NCI-H446 treated with DMSO at 0.1 percent for 48 hours (cell line): ENCODE measurements around the gene ENO1.

Source experiments
- DNase-seq: peaks from one replicate; lab custom pipeline; 2025; lab: John Stamatoyannopoulos, UW

ENO1 gene

GRCh38 chr1:8870616-8871538, 7.6 kb downstream of the ENO1 start:
- DNase-seq: no peak

- no peak for DNase-seq
Observed at GRCh38 chr1:8870103-8870502, 8.4 kb downstream of the ENO1 start.

- DNase-seq: no peak
Observed at GRCh38 chr1:8867878-8868567, 10.5 kb downstream of the ENO1 start.

- no peak for DNase-seq
Observed at GRCh38 chr1:8866792-8867415, 11.6 kb downstream of the ENO1 start.

- no peak for DNase-seq
Observed at GRCh38 chr1:8866173-8866791, 12.2 kb downstream of the ENO1 start.

GRCh38 chr1:8864713-8865344, 13.7 kb downstream of the ENO1 start:
- no peak for DNase-seq

- DNase-seq: no peak
Observed at GRCh38 chr1:8863794-8864233, 14.7 kb downstream of the ENO1 start.

GRCh38 chr1:8863138-8863537, 15.3 kb downstream of the ENO1 start:
- no peak for DNase-seq

GRCh38 chr1:8862528-8862927, 16.0 kb downstream of the ENO1 start:
- DNase-seq: no peak

- DNase-seq: no peak
Observed at GRCh38 chr1:8860738-8861516, 17.6 kb downstream of the ENO1 start.

GRCh38 chr1:8858888-8859706, 19.4 kb downstream of the ENO1 start:
- peak; percentile 48 for DNase-seq

- DNase-seq: no peak
Observed at GRCh38 chr1:8858112-8858668, 20.3 kb downstream of the ENO1 start.

- DNase-seq: no peak
Observed at GRCh38 chr1:8856689-8857412, 21.6 kb downstream of the ENO1 start.

- DNase-seq: no peak
Observed at GRCh38 chr1:8854240-8854639, 24.2 kb downstream of the ENO1 start.

- no peak for DNase-seq
Observed at GRCh38 chr1:8851060-8851459, 27.4 kb downstream of the ENO1 start.

GRCh38 chr1:8848663-8849386, 29.7 kb downstream of the ENO1 start:
- DNase-seq: peak; percentile 95

GRCh38 chr1:8847990-8848389, 30.5 kb downstream of the ENO1 start:
- DNase-seq: no peak

GRCh38 chr1:8846263-8846662, 32.2 kb downstream of the ENO1 start:
- DNase-seq: no peak
